ENCODE results near the gene KCNH6.

KCNH6 gene

DNA sequence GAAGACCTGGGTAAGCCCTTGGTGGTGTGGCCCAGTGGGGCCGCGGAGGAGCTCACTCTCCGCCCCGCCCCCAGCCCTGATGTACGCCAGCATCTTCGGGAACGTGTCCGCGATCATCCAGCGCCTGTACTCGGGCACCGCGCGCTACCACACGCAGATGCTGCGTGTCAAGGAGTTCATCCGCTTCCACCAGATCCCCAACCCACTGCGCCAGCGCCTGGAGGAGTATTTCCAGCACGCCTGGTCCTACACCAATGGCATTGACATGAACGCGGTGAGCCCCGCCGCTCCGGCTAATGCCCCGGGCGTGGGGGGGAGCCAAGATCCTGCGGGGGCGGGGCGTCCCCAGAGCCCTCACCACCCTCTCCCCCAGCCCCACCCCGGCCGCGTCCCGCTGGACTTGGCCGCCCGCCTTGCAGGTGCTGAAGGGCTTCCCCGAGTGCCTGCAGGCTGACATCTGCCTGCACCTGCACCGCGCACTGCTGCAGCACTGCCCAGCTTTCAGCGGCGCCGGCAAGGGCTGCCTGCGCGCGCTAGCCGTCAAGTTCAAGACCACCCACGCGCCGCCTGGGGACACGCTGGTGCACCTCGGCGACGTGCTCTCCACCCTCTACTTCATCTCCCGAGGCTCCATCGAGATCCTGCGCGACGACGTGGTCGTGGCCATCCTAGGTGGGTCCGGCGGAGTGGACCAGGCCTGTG, 15.0 kb downstream of the KCNH6 start:
- TF ChIP-seq, protein P1, sequence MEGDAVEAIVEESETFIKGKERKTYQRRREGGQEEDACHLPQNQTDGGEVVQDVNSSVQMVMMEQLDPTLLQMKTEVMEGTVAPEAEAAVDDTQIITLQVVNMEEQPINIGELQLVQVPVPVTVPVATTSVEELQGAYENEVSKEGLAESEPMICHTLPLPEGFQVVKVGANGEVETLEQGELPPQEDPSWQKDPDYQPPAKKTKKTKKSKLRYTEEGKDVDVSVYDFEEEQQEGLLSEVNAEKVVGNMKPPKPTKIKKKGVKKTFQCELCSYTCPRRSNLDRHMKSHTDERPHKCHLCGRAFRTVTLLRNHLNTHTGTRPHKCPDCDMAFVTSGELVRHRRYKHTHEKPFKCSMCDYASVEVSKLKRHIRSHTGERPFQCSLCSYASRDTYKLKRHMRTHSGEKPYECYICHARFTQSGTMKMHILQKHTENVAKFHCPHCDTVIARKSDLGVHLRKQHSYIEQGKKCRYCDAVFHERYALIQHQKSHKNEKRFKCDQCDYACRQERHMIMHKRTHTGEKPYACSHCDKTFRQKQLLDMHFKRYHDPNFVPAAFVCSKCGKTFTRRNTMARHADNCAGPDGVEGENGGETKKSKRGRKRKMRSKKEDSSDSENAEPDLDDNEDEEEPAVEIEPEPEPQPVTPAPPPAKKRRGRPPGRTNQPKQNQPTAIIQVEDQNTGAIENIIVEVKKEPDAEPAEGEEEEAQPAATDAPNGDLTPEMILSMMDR (conservative IDR thresholded peaks at IDR 0.05) = no peak
- no peak overlapping the region for H3K27ac ChIP-seq

DNA sequence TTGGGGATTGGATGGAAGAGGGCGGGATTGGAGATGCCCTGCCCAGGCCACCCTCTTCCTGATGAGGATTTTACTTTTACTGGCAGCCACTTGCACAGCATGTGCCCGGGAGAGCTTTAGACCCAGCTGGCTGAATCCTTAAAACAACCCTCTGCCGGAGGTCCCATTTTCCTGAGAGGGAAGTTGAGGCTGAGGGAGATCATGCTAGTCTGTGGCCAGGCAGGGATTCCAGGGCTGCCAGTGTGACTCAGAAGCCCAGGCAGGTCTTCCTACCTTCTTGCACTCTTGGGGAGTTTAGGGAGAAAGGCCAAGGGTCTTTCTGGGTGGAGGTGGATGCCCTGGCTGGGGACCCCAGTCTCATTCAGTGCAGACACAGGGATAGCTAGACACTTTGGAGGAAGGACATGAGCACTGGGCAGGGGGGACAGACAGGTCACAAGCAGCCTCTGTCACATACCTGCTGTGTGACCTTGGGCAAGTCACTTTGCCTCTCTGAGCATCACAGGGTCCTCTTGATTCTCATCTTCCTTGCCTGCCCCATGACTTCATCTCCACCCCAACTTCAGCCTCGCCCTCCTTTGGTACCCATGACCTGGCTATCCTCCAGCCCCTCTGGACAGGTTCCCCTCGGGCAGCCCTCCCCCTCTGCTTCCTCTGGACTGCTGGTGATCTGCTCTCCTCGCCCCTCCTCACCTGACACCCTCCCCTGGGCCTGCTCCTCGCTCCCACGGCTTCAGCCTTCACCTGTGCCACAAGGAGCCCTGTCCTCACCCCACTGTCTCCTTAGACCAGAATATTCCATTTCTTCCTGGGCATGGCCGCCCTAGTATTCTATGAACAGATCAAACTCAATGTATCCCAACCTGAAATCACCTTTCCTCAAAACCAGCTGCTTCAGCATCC, 15.8 kb downstream of the KCNH6 start:
- H3K27ac ChIP-seq = no peak overlapping the region
- TF ChIP-seq, protein P1 (conservative IDR thresholded peaks at IDR 0.05) = no peak

DNA sequence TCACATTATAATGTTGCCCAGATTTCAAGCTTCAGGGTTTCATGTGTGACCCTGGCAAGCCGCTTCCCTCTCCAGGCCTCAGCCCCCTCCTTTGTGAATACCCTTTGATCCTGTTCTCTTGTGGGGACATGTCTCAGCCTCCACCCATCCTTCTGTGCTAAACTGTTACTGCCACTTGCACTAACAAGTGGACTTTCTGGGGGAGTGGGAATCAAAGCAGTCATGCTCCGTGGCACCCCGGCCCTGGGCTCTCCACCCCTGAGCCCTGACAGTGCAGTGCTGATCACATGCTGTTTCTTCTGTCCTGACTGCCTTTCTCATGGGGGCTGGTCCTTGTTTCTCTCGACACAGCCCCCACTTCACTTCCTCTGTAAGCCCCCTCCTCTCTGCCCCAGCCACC, 17.4 kb downstream of the KCNH6 start:
- H3K27ac ChIP-seq = no peak overlapping the region
- TF ChIP-seq, protein P1 (conservative IDR thresholded peaks at IDR 0.05) = no peak

DNA sequence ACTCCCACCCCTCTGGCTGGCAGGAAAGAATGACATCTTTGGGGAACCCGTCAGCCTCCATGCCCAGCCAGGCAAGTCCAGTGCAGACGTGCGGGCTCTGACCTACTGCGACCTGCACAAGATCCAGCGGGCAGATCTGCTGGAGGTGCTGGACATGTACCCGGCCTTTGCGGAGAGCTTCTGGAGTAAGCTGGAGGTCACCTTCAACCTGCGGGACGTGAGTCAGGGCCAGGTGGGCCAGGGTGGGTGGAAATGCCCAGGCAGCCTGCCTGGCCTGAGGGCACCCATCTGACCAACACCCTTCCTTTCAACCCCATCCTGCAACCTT, 19.0 kb downstream of the KCNH6 start:
- H3K27ac ChIP-seq = no peak overlapping the region
- TF ChIP-seq, protein P1 (conservative IDR thresholded peaks at IDR 0.05) = no peak

DNA sequence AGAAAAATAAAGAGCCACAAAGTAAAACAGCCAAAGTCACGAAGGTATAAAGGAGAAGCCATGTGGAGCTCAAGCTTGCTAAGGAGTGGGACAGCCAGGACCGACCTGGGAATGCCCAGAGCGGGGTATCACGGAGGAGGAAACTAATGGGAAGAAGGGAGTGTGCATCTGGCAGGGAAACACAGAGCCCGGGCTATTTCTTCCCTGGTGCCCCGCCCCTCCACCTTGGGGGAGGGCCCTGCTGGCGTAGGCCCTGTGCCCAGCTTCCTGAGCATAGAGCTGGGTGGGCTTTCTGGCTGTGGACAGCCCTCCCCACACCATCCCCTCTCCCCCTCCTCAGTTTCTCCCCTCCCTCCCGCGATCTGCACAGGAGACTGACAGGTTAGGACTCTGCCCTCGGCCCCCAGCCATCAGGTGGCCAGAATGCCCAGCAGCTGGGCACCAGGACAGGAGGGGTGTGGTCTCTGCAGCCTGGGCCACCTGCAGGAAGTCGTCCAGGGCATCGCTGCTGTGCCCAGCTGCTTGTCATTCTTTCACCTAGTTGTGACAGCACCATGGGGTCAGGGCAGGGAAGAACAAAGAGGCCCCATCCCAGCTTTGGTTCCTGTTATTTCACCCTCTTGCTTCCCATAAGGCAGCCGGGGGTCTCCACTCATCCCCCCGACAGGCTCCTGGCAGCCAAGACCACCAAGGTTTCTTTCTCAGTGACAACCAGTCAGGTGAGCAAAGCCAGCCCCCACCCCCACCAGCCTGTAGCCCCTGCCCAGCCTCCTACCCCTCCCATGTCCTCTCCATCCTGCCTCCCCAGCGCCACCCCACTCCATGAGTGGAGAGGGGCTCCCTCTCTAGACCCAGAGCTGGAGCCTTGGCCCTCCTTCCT, 20.0 kb downstream of the KCNH6 start:
- TF ChIP-seq, protein P1 (conservative IDR thresholded peaks at IDR 0.05) = no peak
- no peak overlapping the region for H3K27ac ChIP-seq

DNA sequence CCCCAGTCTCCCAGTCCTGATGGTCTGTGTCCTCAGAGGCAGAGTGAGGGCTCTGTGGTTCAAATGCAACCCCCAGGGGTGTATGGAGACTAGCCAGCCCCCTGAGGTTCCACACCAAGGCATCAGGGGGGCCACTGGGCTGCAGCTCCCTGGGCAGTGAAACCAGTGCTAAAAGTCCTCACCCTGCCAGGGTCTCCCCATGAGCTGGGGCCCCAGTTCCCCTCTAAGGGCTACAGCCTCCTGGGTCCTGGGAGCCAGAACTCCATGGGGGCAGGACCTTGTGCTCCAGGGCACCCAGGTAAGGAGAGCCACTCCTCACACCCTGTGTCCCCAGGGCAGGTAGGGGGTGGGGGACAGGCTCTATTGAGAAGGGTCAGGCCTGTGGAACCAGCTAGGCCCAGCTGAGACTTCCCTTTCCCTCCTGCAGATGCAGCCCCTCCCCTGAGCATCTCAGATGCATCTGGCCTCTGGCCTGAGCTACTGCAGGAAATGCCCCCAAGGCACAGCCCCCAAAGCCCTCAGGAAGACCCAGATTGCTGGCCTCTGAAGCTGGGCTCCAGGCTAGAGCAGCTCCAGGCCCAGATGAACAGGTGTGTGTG, 20.8 kb downstream of the KCNH6 start:
- TF ChIP-seq, protein P1 (conservative IDR thresholded peaks at IDR 0.05) = no peak
- H3K27ac ChIP-seq = no peak overlapping the region

Data from VCaP (cell line).